Dendritic cell treated with granulocyte-macrophage colony-stimulating factor and Interleukin-4, amounts not matched to agents 40 ng/mL and 50 ng/mL, for 4 days (primary cell): ENCODE data around the gene TFCP2L1.
"Not testable (repeated sequence)": the region's sequence is repeated elsewhere in the genome, so short reads cannot be mapped to it uniquely, and the experiment has no call there.

Experiments used
- H3K27ac Mint-ChIP-seq: one replicate; pipeline ENCODE4 v1.8.0; 2022; ENCODE audit warnings: mild to moderate bottlenecking, mixed read lengths
- H3K27me3 Mint-ChIP-seq: one replicate; pipeline ENCODE4 v1.8.0; 2022; ENCODE audit warnings: mild to moderate bottlenecking, mixed read lengths
- H3K36me3 Mint-ChIP-seq: one replicate; pipeline ENCODE4 v1.8.0; 2022; ENCODE audit warnings: low read depth, mixed read lengths
- H3K4me1 Mint-ChIP-seq: one replicate; pipeline ENCODE4 v1.8.0; 2022; ENCODE audit warnings: low read depth, mixed read lengths
- H3K4me3 Mint-ChIP-seq: one replicate; pipeline ENCODE4 v1.8.0; 2022; ENCODE audit warnings: mild to moderate bottlenecking, moderate library complexity, mixed read lengths
- H3K9me3 Mint-ChIP-seq: one replicate; pipeline ENCODE4 v1.8.0; 2022; ENCODE audit warnings: mixed read lengths
- intact Hi-C: fragments of 100-400 bp; cut with micrococcal nuclease; formaldehyde crosslinking; loops from one replicate; pipeline ENCODE4 v1.15.0; 2022

The TFCP2L1 gene

GRCh38 chr2:121238828-121239227 is 46.2 kb downstream of the TFCP2L1 start:
- no peaks in the 10 kb centered on the region for H3K9me3 Mint-ChIP-seq
- intact Hi-C loops, result no loop called here
- H3K4me3 Mint-ChIP-seq, result no peak overlapping the region
- H3K36me3 Mint-ChIP-seq, result no peaks in the 10 kb centered on the region
- H3K4me1 Mint-ChIP-seq, result no peaks in the 10 kb centered on the region
- no peak overlapping the region for H3K27ac Mint-ChIP-seq
- H3K27me3 Mint-ChIP-seq, result peaks cover 5% of the 10 kb centered on the region

GRCh38 chr2:121237980-121238665 is 46.9 kb downstream of the TFCP2L1 start:
- H3K27ac Mint-ChIP-seq, result no peak overlapping the region
- intact Hi-C loops, result no loop called here
- H3K4me3 Mint-ChIP-seq, result no peak overlapping the region
- H3K27me3 Mint-ChIP-seq, result peaks cover 5% of the 10 kb centered on the region
- no peaks in the 10 kb centered on the region for H3K4me1 Mint-ChIP-seq
- no peaks in the 10 kb centered on the region for H3K36me3 Mint-ChIP-seq
- H3K9me3 Mint-ChIP-seq, result no peaks in the 10 kb centered on the region

GRCh38 chr2:121237336-121237979 is 47.5 kb downstream of the TFCP2L1 start:
- Mint-ChIP-seq H3K27ac (no peak overlapping the region), H3K4me1 (peaks cover 5% of the 10 kb centered on the region), H3K9me3 (no peaks in the 10 kb centered on the region)

GRCh38 chr2:121236650-121237180 is 48.3 kb downstream of the TFCP2L1 start:
- H3K27ac Mint-ChIP-seq, result no peak overlapping the region
- no peak overlapping the region for H3K4me3 Mint-ChIP-seq
- H3K27me3 Mint-ChIP-seq, result peaks cover 5% of the 10 kb centered on the region
- H3K4me1 Mint-ChIP-seq, result peaks cover 9% of the 10 kb centered on the region
- H3K36me3 Mint-ChIP-seq, result no peaks in the 10 kb centered on the region
- H3K9me3 Mint-ChIP-seq, result no peaks in the 10 kb centered on the region
- intact Hi-C loops, result no loop called here

More at GRCh38 chr2:121237336-121237979, 47.5 kb downstream of the TFCP2L1 start:
- H3K27me3 Mint-ChIP-seq, result peaks cover 5% of the 10 kb centered on the region
- H3K4me3 Mint-ChIP-seq, result no peak overlapping the region
- H3K36me3 Mint-ChIP-seq, result no peaks in the 10 kb centered on the region
- intact Hi-C loops, result no loop called here

- intact Hi-C loops, result no loop called here
- Mint-ChIP-seq H3K4me3 (no peak overlapping the region), H3K36me3 (no peaks in the 10 kb centered on the region), H3K4me1 (peaks cover 9% of the 10 kb centered on the region), H3K9me3 (no peaks in the 10 kb centered on the region), H3K27me3 (peaks cover 5% of the 10 kb centered on the region), H3K27ac (no peak overlapping the region)
Observed at GRCh38 chr2:121236101-121236640, 48.8 kb downstream of the TFCP2L1 start.

GRCh38 chr2:121235542-121235941 is 49.5 kb downstream of the TFCP2L1 start:
- peaks cover 5% of the 10 kb centered on the region for H3K27me3 Mint-ChIP-seq
- H3K27ac Mint-ChIP-seq, result no peak overlapping the region
- H3K4me3 Mint-ChIP-seq, result no peak overlapping the region
- peaks cover 9% of the 10 kb centered on the region for H3K4me1 Mint-ChIP-seq
- no peaks in the 10 kb centered on the region for H3K36me3 Mint-ChIP-seq
- intact Hi-C loops, result no loop called here
- no peaks in the 10 kb centered on the region for H3K9me3 Mint-ChIP-seq

- no peaks in the 10 kb centered on the region for H3K9me3 Mint-ChIP-seq
- H3K27me3 Mint-ChIP-seq, result peaks cover 5% of the 10 kb centered on the region
- intact Hi-C loops, result no loop called here
- H3K36me3 Mint-ChIP-seq, result no peaks in the 10 kb centered on the region
- peaks cover 9% of the 10 kb centered on the region for H3K4me1 Mint-ChIP-seq
- H3K27ac Mint-ChIP-seq, result no peak overlapping the region
- H3K4me3 Mint-ChIP-seq, result no peak overlapping the region
Observed at GRCh38 chr2:121234791-121235190, 50.2 kb downstream of the TFCP2L1 start.

GRCh38 chr2:121234144-121234543 is 50.9 kb downstream of the TFCP2L1 start:
- H3K4me1 Mint-ChIP-seq, result peaks cover 9% of the 10 kb centered on the region
- H3K27ac Mint-ChIP-seq, result no peak overlapping the region

GRCh38 chr2:121233486-121234110 is 51.4 kb downstream of the TFCP2L1 start:
- Mint-ChIP-seq H3K36me3 (no peaks in the 10 kb centered on the region), H3K9me3 (no peaks in the 10 kb centered on the region), H3K27me3 (peaks cover 5% of the 10 kb centered on the region), H3K27ac (no peak overlapping the region), H3K4me1 (peaks cover 9% of the 10 kb centered on the region), H3K4me3 (no peak overlapping the region)
- intact Hi-C loops, result no loop called here

More at GRCh38 chr2:121234144-121234543, 50.9 kb downstream of the TFCP2L1 start:
- Mint-ChIP-seq H3K36me3 (no peaks in the 10 kb centered on the region), H3K27me3 (peaks cover 5% of the 10 kb centered on the region), H3K4me3 (no peak overlapping the region), H3K9me3 (no peaks in the 10 kb centered on the region)
- intact Hi-C loops, result no loop called here

GRCh38 chr2:121232626-121233265 is 52.3 kb downstream of the TFCP2L1 start:
- Mint-ChIP-seq H3K27me3 (peaks cover 5% of the 10 kb centered on the region), H3K36me3 (no peaks in the 10 kb centered on the region), H3K27ac (no peak overlapping the region), H3K4me1 (peaks cover 9% of the 10 kb centered on the region), H3K9me3 (no peaks in the 10 kb centered on the region), H3K4me3 (no peak overlapping the region)
- intact Hi-C loops, result no loop called here

- intact Hi-C loops, result no loop called here
- H3K36me3 Mint-ChIP-seq, result no peaks in the 10 kb centered on the region
- H3K4me3 Mint-ChIP-seq, result no peak overlapping the region
- H3K9me3 Mint-ChIP-seq, result no peaks in the 10 kb centered on the region
- peaks cover 1% of the 10 kb centered on the region for H3K27me3 Mint-ChIP-seq
- peaks cover 9% of the 10 kb centered on the region for H3K4me1 Mint-ChIP-seq
- no peak overlapping the region for H3K27ac Mint-ChIP-seq
Observed at GRCh38 chr2:121231385-121232000, 53.5 kb downstream of the TFCP2L1 start.

GRCh38 chr2:121228521-121228920 is 56.5 kb downstream of the TFCP2L1 start:
- H3K36me3 Mint-ChIP-seq, result no peaks in the 10 kb centered on the region
- H3K4me1 Mint-ChIP-seq, result peaks cover 9% of the 10 kb centered on the region
- intact Hi-C loops, result no loop called here
- no peak overlapping the region for H3K27ac Mint-ChIP-seq
- H3K4me3 Mint-ChIP-seq, result no peak overlapping the region
- no peaks in the 10 kb centered on the region for H3K9me3 Mint-ChIP-seq
- H3K27me3 Mint-ChIP-seq, result no peaks in the 10 kb centered on the region

GRCh38 chr2:121227381-121228144 is 57.4 kb downstream of the TFCP2L1 start:
- H3K9me3 Mint-ChIP-seq, H3K27ac Mint-ChIP-seq, H3K4me3 Mint-ChIP-seq, H3K27me3 Mint-ChIP-seq, H3K4me1 Mint-ChIP-seq, intact Hi-C loops, H3K36me3 Mint-ChIP-seq: not testable (repeated sequence)
